Endothelial cell of umbilical vein (primary cell): ENCODE measurements around the gene MYH10. TPM values are rescaled to one million over a fixed set of nuclear protein-coding genes. Genes with fewer than 3 reads are reported as not detected.
A peak's percentile ranks its signal among the peaks of the same experiment; 100 is the strongest.

Source experiments
- BruUV-seq: library from RNA; stranded (reverse); fragments of 400-500 nt; replicated peaks from 2 replicates; lab custom pipeline; 2021; lab: Mats Ljungman, UMichigan
- CTCF ChIA-PET: fragments of 300-600, 350-600 bp; sonication (Branson Sonifier 250); formaldehyde crosslinking; loops from one replicate; lab custom pipeline; 2021; ENCODE audit warnings: antibody characterized with exemption, inconsistent platforms; lab: Charles Lee
- POLR2A ChIA-PET: fragments of 300-600, 350-600 bp; sonication (Branson Sonifier 250); formaldehyde crosslinking; loops from one replicate; lab custom pipeline; 2021; ENCODE audit warnings: antibody characterized with exemption, inconsistent platforms; lab: Charles Lee
- DNase-seq: peaks from one replicate; pipeline ENCODE4 v3.0.0-alpha.2; 2011; ENCODE audit warnings: low read depth, low spot score
- FAIRE-seq: peaks from 2 replicates; lab custom pipeline; 2011; peaks lifted over from hg19 to GRCh38; lab: Jason Lieb, UNC
- H2AFZ ChIP-seq: 2 replicates; pipeline ENCODE4 v1.6.0; 2012; ENCODE audit warnings: low read depth, low read length, control low read depth, inconsistent platforms
- H3K27ac ChIP-seq: 2 replicates; pipeline ENCODE4 v1.5.1; 2011; ENCODE audit warnings: low read depth, mild to moderate bottlenecking, control low read depth, low read length, moderate library complexity; ENCODE audit not compliant: insufficient read depth
- H3K27me3 ChIP-seq, 2 experiments: 2 replicates each; pipeline versions ENCODE4 v1.6.0 to v1.6.1; 2011; ENCODE audit warnings: low read length in 2 of 2, mixed read lengths in 1 of 2; ENCODE audit not compliant: control insufficient read depth in 2 of 2, insufficient read depth in 2 of 2
- H3K36me3 ChIP-seq, 2 experiments: 2 replicates in 1 of 2; 3 replicates in 1 of 2; pipeline ENCODE4 v1.5.1; 2011; ENCODE audit warnings: low read length in 2 of 2, mild to moderate bottlenecking in 1 of 2, moderate library complexity in 1 of 2; ENCODE audit not compliant: control insufficient read depth in 2 of 2, insufficient read depth in 2 of 2; ENCODE audit errors: extremely low read depth in 1 of 2
- H3K4me1 ChIP-seq: 3 replicates; pipeline ENCODE4 v1.5.1; 2011; ENCODE audit warnings: mild to moderate bottlenecking, low read length; ENCODE audit not compliant: control insufficient read depth, insufficient read depth; ENCODE audit errors: extremely low read depth
- H3K4me2 ChIP-seq: 2 replicates; pipeline ENCODE4 v1.6.1; 2011; ENCODE audit warnings: low read length, control low read depth, mixed read lengths; ENCODE audit not compliant: insufficient read depth
- H3K4me3 ChIP-seq, 3 experiments: fragments of 200-600 bp in 1 of 3; sonication (generic), shearing (Covaris generic) in 1 of 3; replicated peaks in 1 of 3; 2 replicates each; pipeline ENCODE4 v1.5.1; 2011 to 2016; ENCODE audit warnings: control low read depth in 3 of 3, low read length in 3 of 3, mild to moderate bottlenecking in 2 of 3, inconsistent platforms in 1 of 3, low read depth in 1 of 3, moderate library complexity in 1 of 3; ENCODE audit not compliant: insufficient read depth in 1 of 3
- H3K79me2 ChIP-seq: 2 replicates; pipeline ENCODE4 v1.6.0; 2012; ENCODE audit warnings: low read length, inconsistent platforms; ENCODE audit not compliant: control insufficient read depth, insufficient read depth
- H3K9ac ChIP-seq: replicated peaks from 2 replicates; pipeline ENCODE3; 2011; ENCODE audit warnings: low read length, control low read depth; ENCODE audit not compliant: insufficient read depth; ENCODE audit errors: extremely low read depth
- H3K9me1 ChIP-seq: replicated peaks from 3 replicates; pipeline ENCODE4 v1.6.0; 2011; ENCODE audit warnings: mild to moderate bottlenecking, low read length; ENCODE audit not compliant: control insufficient read depth, insufficient read depth; ENCODE audit errors: extremely low read depth
- H3K9me3 ChIP-seq: replicated peaks from 2 replicates; pipeline ENCODE4 v1.5.1; 2012; ENCODE audit warnings: low read length, inconsistent platforms; ENCODE audit not compliant: control insufficient read depth, insufficient read depth
- H4K20me1 ChIP-seq: replicated peaks from 2 replicates; pipeline ENCODE3; 2011; ENCODE audit warnings: mild to moderate bottlenecking, low read length; ENCODE audit not compliant: control insufficient read depth, insufficient read depth; ENCODE audit errors: extremely low read depth
- CTCF ChIP-seq, 2 donors: IDR thresholded peaks; 1 replicate in 1 of 2; 2 replicates in 1 of 2; pipeline ENCODE4 v1.5.1; 2011; ENCODE audit warnings: low read length in 2 of 2, mild to moderate bottlenecking in 2 of 2, moderate library complexity in 2 of 2, control low read depth in 1 of 2, inconsistent platforms in 1 of 2, low read depth in 1 of 2; ENCODE audit not compliant: insufficient read depth in 1 of 2; ENCODE audit errors: extremely low read depth in 1 of 2
- EZH2 ChIP-seq: IDR thresholded peaks from 2 replicates; pipeline ENCODE4 v1.6.1; 2012; ENCODE audit warnings: borderline replicate concordance, low read depth, mild to moderate bottlenecking, moderate library complexity, low read length, inconsistent platforms; ENCODE audit not compliant: severe bottlenecking
- FOS ChIP-seq: IDR thresholded peaks from 2 replicates; pipeline ENCODE4 v1.6.1; 2011; ENCODE audit warnings: mild to moderate bottlenecking, low read length, moderate library complexity, borderline replicate concordance; ENCODE audit not compliant: insufficient read depth
- GATA2 ChIP-seq: IDR thresholded peaks from 2 replicates; pipeline ENCODE4 v1.7.0; 2011; ENCODE audit warnings: low read depth, mild to moderate bottlenecking, moderate library complexity, mixed read lengths, low read length; ENCODE audit not compliant: insufficient read length, insufficient read depth
- JUN ChIP-seq: IDR thresholded peaks from 2 replicates; pipeline ENCODE4 v1.6.1; 2011; ENCODE audit warnings: borderline replicate concordance, low read depth; ENCODE audit not compliant: insufficient read length, insufficient read depth
- MAX ChIP-seq: IDR thresholded peaks from 2 replicates; pipeline ENCODE4 v1.6.1; 2011; ENCODE audit not compliant: insufficient read depth, insufficient read length
- MYC ChIP-seq: IDR thresholded peaks from one replicate; pipeline ENCODE4 v1.6.1; 2011; ENCODE audit warnings: mild to moderate bottlenecking, low read depth, low read length
- POLR2A ChIP-seq: IDR thresholded peaks from 2 replicates; pipeline ENCODE4 v1.6.1; 2012; ENCODE audit warnings: low read depth, mild to moderate bottlenecking, control low read depth, low read length
- POLR2AphosphoS5 ChIP-seq: IDR thresholded peaks from 2 replicates; pipeline ENCODE4 v1.6.1; 2012; ENCODE audit warnings: low read depth, mild to moderate bottlenecking, control low read depth, low read length, moderate library complexity; ENCODE audit not compliant: insufficient read depth
- dilution Hi-C: fragments of 300-500 bp; cut with MboI; formaldehyde crosslinking; loops from one replicate; pipeline ENCODE4 v1.15.0; 2019; ENCODE audit warnings: low sequenced_read_pairs; ENCODE audit not compliant: extremely low pct_ligation_motif_present
- intact Hi-C: fragments of 100-400 bp; cut with micrococcal nuclease; formaldehyde crosslinking; loops from one replicate; pipeline ENCODE4 v1.10.0; 2022
- polyA plus RNA-seq, 4 experiments: library from polyadenylated mRNA; depleted of rRNA in 3 of 4; stranded (reverse) in 3 of 4; unstranded in 1 of 4; fragments of >200 nt; gene quantifications; 2 replicates each; pipeline versions ENCODE4 v1.2.1 to v1.2.3, GENCODE V29; 2011 to 2012; ENCODE audit warnings: missing spikeins in 1 of 4
- total RNA-seq: library from RNA; stranded (reverse); gene quantifications from 2 replicates; pipeline ENCODE4 v1.2.3, GENCODE V29; 2021

MYH10 gene
- total and polyA plus RNA-seq, 2 donors (not counting 3 experiments of a cell fraction or from before 2014, with no cell fraction given) = 73.4 to 232 TPM

- no TSS peak for BruUV-seq
- intact Hi-C loops (no loop called here), dilution Hi-C loops (no loop called here)
- POLR2A ChIA-PET = no interaction called here
- Histone ChIP-seq H3K4me1 (no peaks in the 10 kb centered on the region), H2AFZ (no peak overlapping the region), H3K4me2 (no peak overlapping the region), H3K9ac (no peak overlapping the region), H3K9me3 (no peaks in the 10 kb centered on the region), H3K9me1 (no peaks in the 10 kb centered on the region), H3K36me3 (peaks cover 20 to 68% of the 10 kb centered on the region in 2 experiments), H3K79me2 (no peaks in the 10 kb centered on the region), H3K4me3 (no peak overlapping the region), H4K20me1 (no peaks in the 10 kb centered on the region), H3K27ac (no peak overlapping the region), H3K27me3 (no peaks in the 10 kb centered on the region)
- FAIRE-seq (no peak), DNase-seq (no peak)
- CTCF ChIA-PET = interaction anchor here (1.5 to 2.8 kb wide), 2 partner anchors 70 to 266 kb away, joined by 4 to 9 read pairs; no protein-coding TSS in a partner anchor
- TF ChIP-seq POLR2AphosphoS5 (peak; percentile 18), CTCF (IDR thresholded peaks at IDR 0.05; ENCODE audit: extremely low read depth in 1 of 2, insufficient read depth in 1 of 2, low read depth in 1 of 2, low read length in 2 of 2) (no peak)
Observed at GRCh38 chr17:8480011-8480976, 150.2 kb downstream of the MYH10 start.

- H3K4me2 ChIP-seq = no peak overlapping the region
- no peaks in the 10 kb centered on the region for H3K9me1 ChIP-seq
- DNase-seq (no peak), FAIRE-seq (no peak)
- dilution Hi-C loops (no loop called here), intact Hi-C loops (no loop called here)
- no peaks in the 10 kb centered on the region for H3K9me3 ChIP-seq
- no peaks in the 10 kb centered on the region for H4K20me1 ChIP-seq
- H3K9ac ChIP-seq = no peak overlapping the region
- no peaks in the 10 kb centered on the region for H3K79me2 ChIP-seq
- H3K36me3 ChIP-seq = peaks cover 23 to 76% of the 10 kb centered on the region in 2 experiments
- no peak overlapping the region for H2AFZ ChIP-seq
- H3K27ac ChIP-seq = no peak overlapping the region
- no peaks in the 10 kb centered on the region for H3K27me3 ChIP-seq
- BruUV-seq = no TSS peak
- POLR2A ChIA-PET = no interaction called here
- no peaks in the 10 kb centered on the region for H3K4me1 ChIP-seq
- TF ChIP-seq JUN (no peak), CTCF (IDR thresholded peaks at IDR 0.05; ENCODE audit: extremely low read depth in 1 of 2, insufficient read depth in 1 of 2, low read depth in 1 of 2, low read length in 2 of 2) (no peak), POLR2AphosphoS5 (no peak), MAX (no peak), GATA2 (no peak), MYC (no peak), POLR2A (no peak), FOS (no peak), EZH2 (no peak)
- no peak overlapping the region for H3K4me3 ChIP-seq
- CTCF ChIA-PET = interaction anchor here (1.5 to 2.8 kb wide), 2 partner anchors 69 to 266 kb away, joined by 4 to 9 read pairs; no protein-coding TSS in a partner anchor
Observed at GRCh38 chr17:8479431-8479947, 151.0 kb downstream of the MYH10 start.
